AG08395 (cell line): ENCODE results near the gene TPSB2.
"Not testable (repeated sequence)": the region's sequence is repeated elsewhere in the genome, so short reads cannot be mapped to it uniquely, and the experiment has no call there.

ENCODE experiments used
- DNase-seq: peaks from one replicate; pipeline ENCODE4 v3.0.0; 2012; ENCODE audit warnings: mixed read lengths, low spot score

TPSB2 gene

DNA sequence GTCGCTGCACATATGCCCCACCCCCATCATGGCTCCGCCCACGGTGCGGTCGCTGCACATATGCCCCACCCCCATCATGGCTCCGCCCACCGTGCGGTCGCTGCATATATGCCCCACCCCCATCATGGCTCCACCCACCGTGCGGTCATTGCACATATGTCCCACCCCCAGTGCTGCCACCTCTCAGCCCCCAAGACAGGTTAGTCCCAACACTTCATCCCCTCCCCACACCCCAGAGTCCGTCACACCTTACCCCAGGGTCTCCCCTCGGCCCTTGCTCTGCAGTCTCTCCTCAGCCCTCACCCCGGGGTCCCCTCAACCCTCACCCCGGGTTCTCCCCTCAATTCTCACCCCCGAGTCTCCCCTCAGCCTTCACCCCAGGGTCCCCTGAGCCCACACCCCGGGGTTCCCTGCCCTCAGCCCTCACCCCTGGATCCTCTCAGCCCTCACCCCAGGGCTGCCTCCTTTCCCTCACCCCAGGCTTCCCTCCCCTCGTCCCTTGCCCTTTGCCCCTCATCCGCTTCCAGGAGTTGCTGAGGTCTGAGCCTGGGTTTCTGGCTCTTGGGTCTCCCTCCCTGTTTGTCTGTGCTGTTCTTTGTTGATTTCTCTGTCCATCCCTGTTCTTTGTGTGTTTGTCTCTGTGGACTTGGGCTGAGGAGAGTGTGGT lies 30.5 kb downstream of the TPSB2 start:
- no peak for DNase-seq

DNA sequence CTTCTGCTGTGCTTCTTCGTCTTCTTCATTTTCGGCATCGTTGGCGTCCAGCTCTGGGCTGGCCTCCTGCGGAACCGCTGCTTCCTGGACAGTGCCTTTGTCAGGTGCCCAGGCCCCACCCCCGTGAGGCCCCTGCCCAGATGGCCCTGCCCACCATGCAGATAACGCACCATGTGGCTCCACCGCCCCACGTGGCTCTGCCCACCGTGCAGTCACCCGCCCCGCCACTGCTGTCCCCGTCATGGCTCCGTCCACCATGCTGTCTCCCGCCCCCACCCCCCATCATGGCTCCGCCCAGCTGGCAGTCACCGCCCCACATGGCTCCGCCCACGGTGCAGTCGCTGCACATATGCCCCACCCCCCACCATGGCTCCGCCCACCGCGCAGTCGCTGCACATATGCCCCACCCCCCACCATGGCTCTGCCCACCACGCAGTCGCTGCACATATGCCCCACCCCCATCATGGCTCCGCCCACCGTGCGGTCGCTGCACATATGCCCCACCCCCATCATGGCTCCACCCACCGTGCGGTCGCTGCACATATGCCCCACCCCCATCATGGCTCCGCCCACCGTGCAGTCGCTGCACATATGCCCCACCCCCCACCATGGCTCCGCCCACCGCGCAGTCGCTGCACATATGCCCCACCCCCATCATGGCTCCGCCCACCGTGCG lies 31.2 kb downstream of the TPSB2 start:
- DNase-seq, result not testable (repeated sequence)

DNA sequence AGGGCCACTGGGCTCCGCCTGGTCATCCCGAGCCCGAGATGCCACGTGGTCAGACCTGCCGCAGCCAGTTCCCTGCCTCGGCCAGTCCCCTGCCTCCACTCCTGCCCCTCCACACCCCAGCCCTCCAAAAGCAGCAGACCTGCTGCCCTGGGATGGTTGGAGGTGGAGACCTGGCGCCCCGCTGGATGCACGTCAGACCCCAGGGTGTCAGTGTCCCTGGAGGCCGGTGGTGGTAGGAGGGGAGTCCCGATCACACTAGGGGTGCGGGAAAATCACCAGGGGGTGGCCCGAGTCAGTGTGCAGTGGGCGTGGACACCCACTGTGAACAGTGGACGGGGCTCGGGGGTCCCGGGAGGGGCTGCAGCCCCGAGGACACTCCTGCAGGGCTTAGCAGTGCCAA lies 31.8 kb downstream of the TPSB2 start:
- no peak for DNase-seq

DNA sequence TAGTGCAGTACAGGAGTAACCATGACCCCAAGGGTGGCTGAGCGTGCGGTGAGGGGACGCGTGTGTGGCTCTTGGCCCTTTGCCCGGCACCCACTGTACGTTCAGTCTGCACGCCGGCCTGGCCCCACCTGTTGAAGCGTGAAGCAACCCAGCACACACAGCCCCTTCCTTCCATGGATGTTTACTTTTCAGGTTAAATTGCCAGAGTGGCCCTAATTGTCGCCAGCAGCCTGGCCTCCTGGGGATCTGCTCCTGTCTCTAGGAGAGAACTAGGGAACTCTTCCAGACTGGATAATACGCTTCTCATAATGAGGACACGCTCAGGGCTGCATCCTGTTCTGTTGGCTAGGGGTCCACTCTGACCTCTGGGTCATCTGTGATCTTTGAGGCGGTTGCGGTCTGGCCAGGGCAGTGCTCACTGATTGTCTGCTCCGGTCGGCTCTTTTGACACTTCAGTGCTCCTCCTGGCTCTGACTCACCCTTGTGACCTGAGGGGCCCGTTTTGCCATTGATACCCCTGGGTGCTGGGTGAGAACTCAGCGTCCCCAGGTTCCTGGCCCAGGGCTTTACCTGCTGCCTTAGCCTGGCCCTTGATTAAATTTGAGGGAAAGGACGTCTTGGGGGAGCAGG lies 32.6 kb downstream of the TPSB2 start:
- DNase-seq, result no peak

DNA sequence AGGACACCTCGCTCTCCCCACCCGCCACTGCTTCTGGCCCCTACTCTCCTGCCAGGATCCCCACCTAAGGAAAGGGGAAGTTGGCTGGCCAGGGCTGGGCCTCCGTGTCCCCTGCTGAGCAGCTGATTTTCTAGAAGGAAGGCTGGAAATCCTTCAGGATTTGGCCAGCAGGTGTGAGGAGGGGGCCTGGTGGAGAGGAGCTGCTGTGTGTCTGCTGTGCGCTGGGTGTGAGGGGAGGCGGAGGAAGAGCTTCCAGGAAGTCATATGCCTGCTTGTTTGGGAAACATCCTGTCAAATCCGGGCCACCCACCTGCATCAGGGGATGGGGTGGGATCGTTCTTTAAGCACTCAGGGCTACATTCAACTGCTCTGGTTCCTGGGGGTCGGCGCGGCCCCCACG lies 33.5 kb downstream of the TPSB2 start:
- DNase-seq, result no peak

DNA sequence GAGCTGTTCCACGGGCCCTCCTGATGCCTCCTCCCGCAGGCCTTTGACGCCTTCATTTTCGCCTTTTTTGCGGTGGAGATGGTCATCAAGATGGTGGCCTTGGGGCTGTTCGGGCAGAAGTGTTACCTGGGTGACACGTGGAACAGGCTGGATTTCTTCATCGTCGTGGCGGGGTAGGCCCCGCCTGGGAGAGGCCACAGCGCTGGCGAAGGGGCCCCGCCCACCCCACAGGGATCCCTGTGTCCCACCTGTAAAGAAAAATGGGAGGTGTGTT lies 34.7 kb downstream of the TPSB2 start:
- DNase-seq, result no peak

DNA sequence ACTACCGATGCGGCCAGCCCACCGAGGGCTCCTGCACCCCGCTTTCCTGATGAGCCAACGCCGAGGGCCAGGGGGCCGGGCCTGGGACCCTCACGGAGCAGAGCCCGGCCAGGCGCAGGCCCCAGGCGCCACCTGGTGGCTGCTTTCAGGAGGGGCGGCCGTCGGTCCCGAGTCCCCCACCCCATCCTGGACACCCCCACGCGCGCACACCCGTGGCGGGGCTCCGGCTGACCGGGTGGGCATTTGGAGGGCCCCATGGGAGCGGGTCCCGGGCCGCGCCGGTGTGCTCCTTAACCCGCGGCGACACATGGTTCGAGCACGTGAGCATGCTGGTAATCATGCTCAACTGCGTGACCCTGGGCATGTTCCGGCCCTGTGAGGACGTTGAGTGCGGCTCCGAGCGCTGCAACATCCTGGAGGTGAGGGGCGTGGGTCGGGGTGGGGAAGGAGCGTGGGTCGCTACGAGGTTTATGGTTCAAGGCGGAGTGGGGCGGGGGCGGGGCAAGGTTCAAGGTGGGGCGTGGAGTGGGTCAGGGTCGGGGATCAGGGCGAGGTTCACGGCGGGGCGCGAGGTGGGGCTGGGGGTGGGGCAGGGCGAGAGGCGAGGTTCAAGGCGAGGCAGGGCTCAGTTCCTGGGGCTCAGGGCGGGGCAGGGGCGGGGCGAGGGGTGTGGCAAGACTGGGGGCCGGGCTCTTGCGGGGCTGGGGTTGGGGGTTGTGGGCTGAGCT lies 35.2 kb downstream of the TPSB2 start:
- DNase-seq, result no peak

DNA sequence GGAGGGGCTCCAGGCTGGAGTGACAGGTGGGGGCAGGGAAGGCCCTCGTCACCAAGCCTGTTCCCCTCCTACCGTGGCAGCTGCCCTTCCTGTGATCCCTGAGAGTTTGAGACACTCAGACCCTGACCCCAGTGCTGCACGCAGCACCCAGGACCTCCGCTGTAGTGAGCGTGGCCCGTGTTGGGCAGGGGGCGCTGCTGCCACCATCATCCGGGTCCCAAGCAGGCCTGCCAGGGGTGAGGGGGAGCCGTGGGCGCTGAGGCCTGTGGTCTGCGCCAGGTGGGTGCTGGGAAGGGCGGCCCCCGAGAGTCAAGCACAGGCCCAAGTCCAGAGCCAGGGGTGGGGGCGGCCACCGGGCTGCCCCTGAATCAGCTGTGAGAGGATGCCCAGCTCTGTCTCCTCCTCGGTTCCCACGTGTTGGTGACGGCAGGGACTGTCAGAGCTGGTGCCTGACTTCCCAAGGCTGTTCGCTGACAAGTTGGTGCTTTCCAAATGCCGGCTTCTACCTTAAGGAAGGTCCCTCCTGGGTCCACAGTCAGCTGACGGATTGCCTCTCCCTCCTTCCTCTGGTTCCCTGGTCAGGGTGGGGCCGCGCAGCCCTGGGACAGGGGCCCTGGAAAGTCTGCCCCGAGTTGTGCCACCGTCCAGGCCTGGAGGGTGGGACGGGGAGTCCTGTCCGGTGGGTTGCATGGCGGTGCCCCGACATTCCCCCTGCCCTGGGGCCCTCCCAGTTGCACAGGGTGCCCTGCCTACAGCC lies 36.0 kb downstream of the TPSB2 start:
- no peak for DNase-seq

DNA sequence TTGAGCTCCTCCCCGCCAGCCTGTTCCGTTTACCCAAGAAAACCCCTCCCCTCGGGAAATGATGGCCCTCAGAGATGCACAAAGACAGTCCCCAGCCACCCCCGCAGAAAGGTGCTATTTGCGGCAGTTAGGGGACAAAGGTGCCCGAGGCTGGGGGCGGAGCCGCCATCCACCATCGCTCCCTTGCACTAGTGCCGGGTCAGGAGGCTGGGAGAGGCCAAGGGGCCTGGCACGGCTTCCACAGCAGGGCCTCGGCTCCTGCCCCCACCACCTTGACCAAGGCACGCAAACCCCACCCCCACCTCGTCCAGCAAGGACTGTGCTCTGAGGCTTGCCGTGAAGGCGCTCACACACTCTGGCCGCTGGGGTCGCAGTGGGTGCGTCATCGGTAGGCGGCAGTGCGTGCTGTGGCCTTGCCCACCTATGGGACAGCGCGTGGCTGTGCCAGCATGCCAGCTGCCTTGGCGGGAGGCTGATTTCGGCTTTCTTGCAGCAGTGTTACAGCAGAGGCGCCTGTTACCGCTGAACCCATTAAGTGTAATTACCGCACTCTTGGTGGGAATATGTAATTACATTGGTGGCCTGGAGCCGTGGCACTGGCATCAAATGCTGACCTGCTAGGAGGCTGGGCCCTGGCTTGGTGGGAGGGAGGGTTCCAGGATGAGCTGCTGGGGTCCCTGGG lies 36.7 kb downstream of the TPSB2 start:
- DNase-seq, result no peak

DNA sequence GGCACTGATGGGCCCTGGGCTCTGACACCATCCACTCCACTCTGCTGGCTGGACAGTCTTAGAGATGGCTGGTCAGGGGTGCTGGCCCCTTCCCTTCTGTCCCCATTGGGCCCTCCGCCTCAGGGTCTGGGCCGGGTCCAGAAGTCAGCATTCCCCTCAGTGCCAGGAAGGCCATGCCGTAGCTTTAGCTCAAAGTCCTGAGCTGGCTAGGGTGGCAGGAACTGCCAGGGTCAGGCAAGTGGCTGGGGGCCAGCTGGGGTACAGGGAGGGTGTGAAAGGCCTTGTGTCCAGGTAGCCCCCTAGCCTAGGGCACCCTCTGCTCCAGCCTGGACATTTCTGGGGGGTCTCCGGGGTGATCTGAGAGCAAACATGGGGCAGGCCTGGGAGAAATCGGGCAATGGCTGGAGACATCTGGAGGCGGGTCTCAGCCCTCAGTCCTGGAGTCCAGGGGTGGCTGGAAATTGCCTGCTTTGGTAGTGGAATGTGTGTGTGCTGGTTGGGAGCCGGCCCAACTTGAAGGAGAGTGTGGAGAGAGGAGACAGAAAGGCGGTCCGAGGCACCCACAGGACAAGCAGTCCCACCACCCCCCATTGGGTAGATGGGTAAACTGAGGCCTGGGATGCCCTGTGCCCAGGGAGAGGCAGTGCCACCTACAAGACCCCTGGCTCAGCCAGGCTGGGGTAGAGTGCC lies 37.5 kb downstream of the TPSB2 start:
- DNase-seq, result no peak

DNA sequence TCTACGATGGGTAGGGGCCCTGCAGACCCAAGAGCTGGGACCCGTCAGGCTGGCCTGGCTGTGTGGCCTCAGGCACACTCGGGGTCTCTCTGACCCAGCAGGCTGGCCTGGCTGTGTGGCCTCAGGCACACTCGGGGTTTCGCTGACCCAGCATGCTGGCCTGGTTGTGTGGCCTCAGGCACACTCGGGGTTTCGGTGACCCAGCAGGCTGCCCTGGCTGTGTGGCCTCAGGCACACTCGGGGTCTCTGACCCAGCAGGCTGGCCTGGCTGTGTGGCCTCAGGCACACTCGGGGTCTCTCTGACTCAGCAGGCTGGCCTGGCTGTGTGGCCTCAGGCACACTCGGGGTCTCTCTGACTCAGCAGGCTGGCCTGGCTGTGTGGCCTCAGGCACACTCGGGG lies 39.2 kb downstream of the TPSB2 start:
- not testable (repeated sequence) for DNase-seq

DNA sequence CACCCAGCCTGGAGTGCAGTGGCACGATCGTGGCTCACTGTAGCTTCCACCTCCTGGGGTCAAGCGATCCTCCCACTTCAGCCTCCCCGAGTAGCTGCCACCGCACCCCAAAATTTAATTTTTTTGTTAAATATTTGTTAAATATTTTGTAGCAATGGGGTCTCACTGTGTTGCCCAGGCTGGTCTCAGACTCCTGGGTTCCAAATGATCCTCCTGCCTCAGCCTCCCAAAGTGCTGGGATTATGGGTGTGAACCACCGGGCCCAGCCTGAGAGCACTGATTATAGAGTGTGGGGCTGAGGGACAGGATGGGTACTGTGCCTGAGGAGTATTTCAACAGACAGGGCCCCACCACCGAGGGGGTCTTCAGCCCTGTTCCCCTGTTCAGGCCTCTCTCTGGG lies 40.5 kb downstream of the TPSB2 start:
- DNase-seq, result no peak

DNA sequence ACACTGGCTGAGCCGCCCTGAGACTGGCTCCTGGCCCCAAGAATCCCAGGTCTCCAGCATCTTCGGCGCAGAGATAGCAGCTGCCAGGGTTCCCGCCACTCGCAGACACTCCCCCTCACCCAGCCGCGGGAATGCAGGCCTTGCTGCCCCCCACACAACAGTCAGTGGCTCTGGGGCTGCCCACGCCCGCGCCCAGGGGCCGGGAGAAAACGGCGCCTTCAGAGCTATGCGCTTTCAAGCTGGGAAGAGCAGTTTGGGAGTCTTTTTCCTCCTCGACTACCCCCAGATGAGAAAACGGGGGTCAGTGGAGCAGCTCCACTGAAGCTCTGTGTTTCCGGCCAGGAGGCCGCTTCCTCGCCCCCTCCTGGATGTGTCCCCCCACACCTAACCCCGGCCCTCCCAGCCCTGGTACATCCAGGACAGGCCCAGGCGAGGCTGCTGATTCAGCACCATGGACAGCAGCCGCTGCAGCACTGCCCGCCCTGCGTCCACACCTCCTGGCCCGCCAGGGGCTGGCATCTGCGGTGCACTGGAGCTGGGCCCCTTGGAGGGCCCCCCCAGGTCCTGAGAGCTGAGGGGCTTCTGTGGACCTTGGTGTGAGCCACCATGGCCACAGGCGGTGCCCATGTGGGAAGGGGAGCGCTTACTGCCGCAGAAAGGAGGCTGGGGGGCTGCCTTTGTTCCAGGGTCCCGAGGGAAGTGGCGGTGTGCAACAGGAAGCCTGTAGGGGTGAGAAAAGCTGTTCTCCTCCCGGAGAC lies 41.4 kb downstream of the TPSB2 start:
- peak; percentile 63 for DNase-seq

DNA sequence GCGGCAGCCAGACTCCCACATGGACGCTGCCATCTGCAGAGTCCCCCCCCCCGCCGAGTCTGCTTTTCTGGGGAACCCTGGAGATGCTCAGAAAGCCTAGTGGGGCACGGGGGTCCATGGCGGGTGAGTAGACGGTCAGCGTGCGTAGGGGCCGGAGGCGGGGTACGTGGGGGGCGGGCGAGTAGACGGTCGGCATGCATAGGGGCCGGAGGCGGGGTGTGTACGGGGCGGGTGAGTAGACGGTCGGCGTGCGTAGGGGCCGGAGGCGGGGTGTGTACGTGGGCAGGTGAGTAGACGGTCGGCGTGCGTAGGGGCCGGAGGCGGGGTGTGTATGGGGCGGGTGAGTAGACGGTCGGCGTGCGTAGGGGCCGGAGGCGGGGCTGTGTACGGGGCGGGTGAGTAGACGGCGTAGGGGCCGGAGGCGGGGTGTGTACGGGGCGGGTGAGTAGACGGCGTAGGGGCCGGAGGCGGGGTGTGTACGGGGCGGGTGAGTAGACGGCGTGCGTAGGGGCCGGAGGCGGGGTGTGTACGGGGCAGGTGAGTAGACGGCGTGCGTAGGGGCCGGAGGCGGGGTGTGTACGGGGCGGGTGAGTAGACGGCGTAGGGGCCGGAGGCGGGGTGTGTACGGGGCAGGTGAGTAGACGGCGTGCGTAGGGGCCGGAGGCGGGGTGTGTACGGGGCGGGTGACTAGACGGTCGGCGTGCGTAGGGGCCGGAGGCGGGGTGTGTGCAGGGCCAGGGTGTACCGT lies 44.4 kb downstream of the TPSB2 start:
- DNase-seq, result not testable (repeated sequence)

DNA sequence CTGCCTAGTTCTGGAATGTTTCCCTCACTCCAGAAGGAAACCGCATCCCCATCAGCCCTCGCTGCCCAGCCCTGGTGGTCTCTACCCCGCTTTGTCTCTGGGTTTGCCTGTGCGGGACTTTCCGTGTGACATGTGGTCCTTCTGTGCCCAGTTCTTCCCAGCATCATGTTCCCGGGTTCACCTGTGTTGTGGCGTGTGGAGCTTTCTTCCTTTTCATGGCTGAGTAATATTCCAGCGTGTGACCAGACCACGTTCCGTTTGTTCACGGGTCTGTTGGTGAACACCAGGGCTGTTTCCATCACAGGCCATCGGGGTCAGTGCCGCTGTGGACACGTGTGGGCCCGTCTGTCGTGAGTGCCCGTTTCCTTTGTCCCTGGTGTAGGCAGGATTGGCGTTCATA lies 45.0 kb downstream of the TPSB2 start:
- no peak for DNase-seq

DNA sequence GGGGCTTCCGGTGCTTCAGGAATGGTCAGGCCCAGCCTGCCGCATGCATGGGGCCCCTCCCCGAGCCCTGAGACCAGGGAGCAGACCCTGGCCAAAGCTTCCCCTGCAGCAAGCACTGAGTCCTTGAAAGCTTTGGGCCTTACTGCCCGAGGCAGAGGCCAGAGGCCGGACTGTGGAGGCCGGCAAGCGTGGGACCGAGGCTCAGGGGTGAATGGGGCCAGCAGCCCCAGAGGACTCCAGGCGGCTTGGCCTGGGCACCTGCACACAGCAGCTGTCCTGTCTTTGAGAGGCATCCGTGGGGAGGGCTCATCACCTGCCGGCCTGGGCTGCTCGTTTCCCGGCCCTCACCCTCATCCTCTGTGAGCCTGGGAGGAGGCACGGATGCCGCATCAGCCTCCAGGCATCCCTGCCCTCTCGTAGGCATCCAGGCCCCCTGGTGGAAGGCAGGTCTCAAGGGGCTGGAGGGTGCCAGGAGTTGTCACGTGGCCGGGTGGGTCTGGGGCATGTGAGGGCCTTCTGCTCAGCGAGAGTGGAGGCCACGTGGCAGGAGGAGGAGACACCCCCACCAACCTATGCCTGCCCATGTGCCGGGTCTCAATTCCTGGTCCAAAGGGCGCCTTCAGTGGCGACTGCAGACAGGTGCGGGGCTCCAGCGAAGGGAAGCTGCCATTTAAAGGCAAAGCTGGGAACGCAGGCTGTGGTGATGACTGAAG lies 45.7 kb downstream of the TPSB2 start:
- no peak for DNase-seq

DNA sequence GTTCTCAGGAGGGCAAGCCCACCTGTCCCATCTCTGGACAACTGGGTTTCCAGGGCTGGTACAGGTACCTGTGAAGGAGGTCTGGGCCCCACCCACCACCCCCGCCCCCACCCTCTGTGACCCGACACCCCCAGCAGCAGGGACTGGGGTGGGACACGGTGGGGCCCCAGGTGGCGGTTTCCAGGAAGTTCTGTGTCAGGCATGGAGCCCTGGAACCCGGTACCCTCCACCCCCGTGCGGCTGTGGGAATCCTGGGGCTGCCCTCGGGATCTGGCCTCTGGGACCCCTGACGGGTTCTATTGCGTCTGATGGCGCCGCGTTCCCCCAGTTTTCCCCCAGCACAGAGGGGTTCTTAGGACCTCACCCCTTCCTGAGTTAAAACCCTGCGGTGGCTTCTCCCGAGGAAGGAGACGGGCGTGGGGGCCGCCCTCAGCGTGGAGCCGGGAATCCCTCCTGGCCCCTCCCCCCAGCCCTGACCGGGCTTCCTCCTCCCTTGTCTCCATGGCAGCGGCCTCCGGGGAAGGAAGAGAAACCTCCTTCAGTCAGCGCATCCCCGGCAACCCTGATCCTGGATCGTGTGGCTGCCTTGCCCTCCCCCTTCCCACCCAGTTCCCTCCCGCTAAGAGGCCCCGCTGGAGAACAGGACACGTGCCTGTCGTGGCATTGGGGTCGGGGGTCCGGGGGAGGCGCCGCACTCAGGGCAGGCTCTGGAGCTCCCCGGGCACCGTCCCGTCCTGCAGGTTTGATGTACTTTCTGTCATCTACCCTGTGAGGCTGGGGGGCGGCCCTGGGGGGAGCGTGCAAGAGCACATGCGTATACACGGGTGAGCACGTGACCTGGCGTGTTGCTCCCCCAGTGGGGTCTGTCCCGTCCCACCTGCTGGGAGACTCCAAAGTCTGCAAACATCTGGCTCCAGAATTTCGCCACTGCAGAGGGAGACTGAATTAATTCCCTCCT lies 46.8 kb downstream of the TPSB2 start:
- peak; percentile 52 for DNase-seq

DNA sequence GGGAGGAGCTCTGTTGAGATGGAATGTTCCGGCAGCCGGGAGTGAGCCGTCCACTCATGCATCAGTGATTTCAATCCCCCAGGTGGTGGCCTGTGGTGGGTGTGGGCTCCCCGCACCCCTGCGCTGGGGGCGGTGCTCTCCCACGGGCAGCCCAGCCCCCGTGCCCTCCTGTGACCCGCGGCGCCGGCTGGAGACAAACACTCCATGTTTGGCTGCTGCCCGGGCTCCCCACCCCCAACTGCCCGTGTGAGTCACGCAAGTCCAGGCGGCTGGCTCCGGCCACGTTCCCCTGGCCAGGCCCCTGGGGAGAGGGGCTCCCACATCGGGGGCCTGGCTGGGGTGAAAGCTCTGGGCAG lies 47.7 kb downstream of the TPSB2 start:
- peak; percentile 63 for DNase-seq
